HepG2 (cell line): ENCODE results near the gene TREML4. TPM values are rescaled to one million over a fixed set of nuclear protein-coding genes. Genes with fewer than 3 reads are reported as not detected.

Source experiments
- ATM ChIP-seq: fragments of 450-650 bp; IDR thresholded peaks from 2 replicates; pipeline ENCODE4 v1.7.1; 2017; ENCODE audit warnings: mild to moderate bottlenecking, borderline replicate concordance
- CREB3 ChIP-seq: sonication (generic); formaldehyde crosslinking; IDR thresholded peaks from 2 replicates; pipeline ENCODE4 v1.5.0; 2020; ENCODE audit warnings: missing genetic modification reagents
- ELK4 ChIP-seq: sonication (generic); formaldehyde crosslinking; IDR thresholded peaks from 2 replicates; pipeline ENCODE4 v1.9.0; 2021; ENCODE audit warnings: missing genetic modification reagents, borderline replicate concordance
- ERF ChIP-seq: IDR thresholded peaks from 2 replicates; pipeline ENCODE4 v1.6.1; 2018; ENCODE audit warnings: missing biosample characterization, missing genetic modification reagents
- ETS1 ChIP-seq: sonication (generic); formaldehyde crosslinking; IDR thresholded peaks from 2 replicates; pipeline ENCODE4 v1.4.0; 2020; ENCODE audit warnings: missing genetic modification reagents
- FOXO4 ChIP-seq: sonication (generic); formaldehyde crosslinking; conservative IDR thresholded peaks from 2 replicates; pipeline ENCODE4 v1.8.1; 2023; ENCODE audit warnings: missing genetic modification reagents
- HHEX ChIP-seq: IDR thresholded peaks from 2 replicates; pipeline ENCODE4 v1.6.1; 2016; ENCODE audit warnings: control low read depth
- MBD4 ChIP-seq: IDR thresholded peaks from 2 replicates; pipeline ENCODE4 v1.6.1; 2012; ENCODE audit warnings: low read length, inconsistent platforms, borderline replicate concordance
- MTF2 ChIP-seq: sonication (generic); formaldehyde crosslinking; IDR thresholded peaks from 2 replicates; pipeline ENCODE4 v1.5.0; 2020; ENCODE audit warnings: missing genetic modification reagents, borderline replicate concordance
- NAIF1 ChIP-seq: sonication (generic); formaldehyde crosslinking; IDR thresholded peaks from 2 replicates; pipeline ENCODE4 v1.5.0; 2020; ENCODE audit warnings: mild to moderate bottlenecking, missing genetic modification reagents, borderline replicate concordance
- PAX8 ChIP-seq: sonication (generic); formaldehyde crosslinking; IDR thresholded peaks from 2 replicates; pipeline ENCODE4 v1.8.0; 2022; ENCODE audit warnings: mild to moderate bottlenecking, missing genetic modification reagents, borderline replicate concordance
- SYNCRIP ChIP-seq: fragments of 200-400 bp; formaldehyde crosslinking; IDR thresholded peaks from 2 replicates; pipeline ENCODE4 v1.6.1; 2018; ENCODE audit warnings: mild to moderate bottlenecking, low read depth, low read length; ENCODE audit not compliant: insufficient read depth
- TAF1 ChIP-seq: sonication (generic); formaldehyde crosslinking; IDR thresholded peaks from 2 replicates; pipeline ENCODE4 v1.4.0; 2020; ENCODE audit warnings: missing genetic modification reagents
- TARDBP ChIP-seq: sonication (generic); formaldehyde crosslinking; IDR thresholded peaks from 2 replicates; pipeline ENCODE4 v1.8.0; 2022; ENCODE audit warnings: mild to moderate bottlenecking, missing genetic modification reagents
- ZBTB10 ChIP-seq: sonication (generic); formaldehyde crosslinking; IDR thresholded peaks from 2 replicates; pipeline ENCODE4 v1.4.0; 2020; ENCODE audit warnings: missing genetic modification reagents, borderline replicate concordance
- ZFP36L1 ChIP-seq: sonication (generic); formaldehyde crosslinking; IDR thresholded peaks from 2 replicates; pipeline ENCODE4 v1.8.0; 2022; ENCODE audit warnings: mild to moderate bottlenecking, missing genetic modification reagents, moderate library complexity
- ZNF20 ChIP-seq: sonication (generic); formaldehyde crosslinking; IDR thresholded peaks from 2 replicates; pipeline ENCODE4 v1.4.0; 2020; ENCODE audit warnings: mild to moderate bottlenecking, moderate library complexity, missing genetic modification reagents
- ZNF331 ChIP-seq: sonication (generic); formaldehyde crosslinking; IDR thresholded peaks from 2 replicates; pipeline ENCODE4 v1.4.0; 2020; ENCODE audit warnings: missing genetic modification reagents
- ZNF563 ChIP-seq: sonication (generic); formaldehyde crosslinking; IDR thresholded peaks from 2 replicates; pipeline ENCODE4 v1.8.0; 2022; ENCODE audit warnings: mild to moderate bottlenecking, moderate library complexity, missing genetic modification reagents
- ZNF878 ChIP-seq: sonication (generic); formaldehyde crosslinking; IDR thresholded peaks from 2 replicates; pipeline ENCODE4 v1.8.1; 2023; ENCODE audit warnings: mild to moderate bottlenecking, missing genetic modification reagents, moderate library complexity
- ZUFSP ChIP-seq: sonication (generic); formaldehyde crosslinking; IDR thresholded peaks from 2 replicates; pipeline ENCODE4 v1.9.0; 2021; ENCODE audit warnings: missing genetic modification reagents, mild to moderate bottlenecking, borderline replicate concordance
- polyA plus RNA-seq, 8 experiments: library from polyadenylated mRNA; depleted of rRNA in 3 of 8; stranded (reverse) in 7 of 8; unstranded in 1 of 8; fragments of >200 nt; fragmentation: Illumina TruSeq in 4 of 8; extraction: Trizol in 4 of 8; gene quantifications; 2 replicates each; pipeline versions ENCODE4 v1.2.1 to v1.2.3, GENCODE V29; 2011 to 2016; ENCODE audit warnings: low read depth in 4 of 8, missing spikeins in 1 of 8, mixed read lengths in 1 of 8; ENCODE audit not compliant: insufficient read depth in 1 of 8
- total RNA-seq, 5 experiments: library from RNA; depleted of rRNA; stranded (reverse); fragments of >200 nt; fragmentation: Illumina TruSeq; extraction: Trizol; gene quantifications; 2 replicates each; pipeline ENCODE4 v1.2.3, GENCODE V29; 2016; ENCODE audit warnings: low read depth in 1 of 5

The TREML4 gene
- total and polyA plus RNA-seq, 2 of the 13 experiments (the other 11 are each of a cell fraction or from before 2014, with no cell fraction given): not detected

GRCh38 chr6:41278699-41279405 is 50.7 kb downstream of the TREML4 start (continued):
- TF ChIP-seq ZFP36L1 (CRISPR knock-in tag) (no peak), NAIF1 (CRISPR knock-in tag) (no peak), ZUFSP (CRISPR knock-in tag) (no peak), FOXO4 (CRISPR knock-in tag) (no peak), TAF1 (no peak), ZNF20 (CRISPR knock-in tag) (no peak), ZNF878 (CRISPR knock-in tag) (no peak; the same call in 1 of the 2 replicates), ELK4 (no peak), MTF2 (CRISPR knock-in tag) (no peak), SYNCRIP (no peak), MBD4 (no peak), CREB3 (CRISPR knock-in tag) (no peak), ERF (no peak), ETS1 (no peak), PAX8 (CRISPR knock-in tag) (no peak), ATM (no peak), HHEX (CRISPR knock-in tag) (no peak), ZBTB10 (no peak), ZNF563 (CRISPR knock-in tag) (no peak), ZNF331 (CRISPR knock-in tag) (no peak), TARDBP (CRISPR knock-in tag) (no peak)
